ENCODE measurements around the gene PAPPA. TPM values are rescaled to one million over a fixed set of nuclear protein-coding genes. Genes with fewer than 3 reads are reported as not detected.

The PAPPA gene
- total RNA-seq, 1 donor from 2014 or later, result 5.6 TPM

DNA sequence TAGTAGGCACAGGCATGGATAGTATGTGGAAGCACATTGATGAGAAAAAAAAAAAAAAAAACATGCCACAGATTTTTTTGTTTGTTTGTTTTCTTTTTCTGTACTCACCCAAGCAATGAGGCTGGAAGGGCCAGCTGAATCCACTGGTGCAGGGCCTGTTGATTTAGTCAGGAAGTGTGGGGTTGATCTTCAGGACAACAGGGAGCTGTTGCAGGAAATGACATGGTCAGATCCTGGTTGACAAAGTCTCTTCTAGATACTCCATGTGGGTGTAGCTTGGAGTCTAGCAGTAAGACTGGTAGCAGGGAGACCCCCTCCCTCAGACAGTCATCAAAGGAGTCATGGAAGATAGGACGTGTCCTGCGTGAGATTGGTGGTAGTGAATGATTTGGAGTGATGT is 191.8 kb downstream of the PAPPA start:
- no peak for DNase-seq (ENCODE audit: low spot score)

DNA sequence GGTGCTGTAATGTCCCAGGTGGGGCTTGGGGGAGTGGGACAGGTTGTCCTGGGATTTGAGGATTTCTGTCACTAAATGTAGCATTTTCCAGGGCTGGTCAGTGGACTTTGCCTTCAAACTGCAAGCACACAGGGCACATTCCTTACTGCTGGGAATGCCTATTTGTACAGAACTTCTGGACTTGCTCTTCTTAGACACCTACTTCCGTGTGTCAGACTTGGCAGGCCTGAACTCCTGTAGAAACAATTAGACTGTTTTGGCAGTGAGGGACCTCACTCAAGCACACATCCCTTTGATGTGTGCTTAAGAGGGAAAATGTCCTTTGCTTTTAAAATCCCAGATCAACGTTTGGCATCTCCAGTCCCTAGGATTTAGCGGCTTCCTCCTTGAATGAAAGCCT is 192.2 kb downstream of the PAPPA start:
- peak; percentile 46 for DNase-seq (ENCODE audit: low spot score)

DNA sequence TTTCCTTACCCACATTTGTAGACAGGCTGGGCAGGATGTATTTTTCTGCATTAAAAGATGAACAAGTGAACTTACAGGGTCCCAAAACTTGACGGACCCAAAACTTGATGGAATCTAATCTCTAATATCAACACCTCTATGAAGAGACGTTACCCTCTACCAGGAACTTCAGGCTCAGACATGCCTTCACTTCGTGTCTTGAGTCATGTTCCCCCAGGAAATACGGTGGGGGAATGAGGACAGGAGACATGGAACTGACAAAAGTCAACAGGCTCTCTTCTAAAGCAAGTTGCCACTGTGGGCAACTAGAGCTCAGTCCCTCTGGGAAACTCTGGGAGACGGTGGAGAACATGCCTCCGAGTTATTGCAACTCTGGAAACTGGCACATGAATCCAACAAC is 196.1 kb downstream of the PAPPA start:
- DNase-seq (ENCODE audit: low spot score), result no peak

DNA sequence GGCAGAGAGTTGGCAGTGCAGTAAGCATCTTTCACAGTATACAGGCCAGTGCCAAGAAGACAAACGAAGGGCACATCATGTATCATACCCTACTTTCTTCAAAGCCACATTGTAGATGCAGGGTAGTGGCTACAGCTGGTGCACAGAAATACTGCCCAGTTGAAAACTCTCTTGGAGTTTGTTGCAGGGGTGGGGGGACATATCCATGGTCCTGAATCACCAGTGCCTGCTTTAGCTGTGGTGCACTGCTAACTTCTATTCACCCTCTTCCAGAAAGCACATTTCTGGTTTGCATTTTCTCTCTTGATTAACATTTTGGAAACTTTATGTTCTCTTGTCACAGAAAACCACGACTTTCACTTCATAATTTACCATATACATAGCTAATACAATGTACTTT is 196.6 kb downstream of the PAPPA start:
- no peak for DNase-seq (ENCODE audit: low spot score)

DNA sequence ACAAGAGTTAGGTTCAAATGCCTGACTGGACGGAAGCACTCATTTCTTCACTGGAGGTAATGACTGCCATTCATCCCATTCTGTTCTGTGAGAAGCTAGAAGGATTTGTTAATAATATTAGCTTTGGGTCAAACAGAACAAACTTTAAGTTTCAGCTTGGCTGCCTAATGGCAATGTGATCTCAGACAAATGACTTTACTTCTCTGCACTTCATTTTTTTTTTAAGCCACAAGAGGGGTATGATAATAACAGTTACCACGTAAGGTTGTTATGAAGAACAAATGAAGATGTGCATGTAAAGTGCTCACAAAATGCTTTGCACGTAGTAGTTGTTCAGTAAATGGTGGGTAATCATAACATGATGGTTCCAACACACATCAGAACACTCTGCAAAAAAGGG is 199.4 kb downstream of the PAPPA start:
- DNase-seq (ENCODE audit: low spot score), result no peak

DNA sequence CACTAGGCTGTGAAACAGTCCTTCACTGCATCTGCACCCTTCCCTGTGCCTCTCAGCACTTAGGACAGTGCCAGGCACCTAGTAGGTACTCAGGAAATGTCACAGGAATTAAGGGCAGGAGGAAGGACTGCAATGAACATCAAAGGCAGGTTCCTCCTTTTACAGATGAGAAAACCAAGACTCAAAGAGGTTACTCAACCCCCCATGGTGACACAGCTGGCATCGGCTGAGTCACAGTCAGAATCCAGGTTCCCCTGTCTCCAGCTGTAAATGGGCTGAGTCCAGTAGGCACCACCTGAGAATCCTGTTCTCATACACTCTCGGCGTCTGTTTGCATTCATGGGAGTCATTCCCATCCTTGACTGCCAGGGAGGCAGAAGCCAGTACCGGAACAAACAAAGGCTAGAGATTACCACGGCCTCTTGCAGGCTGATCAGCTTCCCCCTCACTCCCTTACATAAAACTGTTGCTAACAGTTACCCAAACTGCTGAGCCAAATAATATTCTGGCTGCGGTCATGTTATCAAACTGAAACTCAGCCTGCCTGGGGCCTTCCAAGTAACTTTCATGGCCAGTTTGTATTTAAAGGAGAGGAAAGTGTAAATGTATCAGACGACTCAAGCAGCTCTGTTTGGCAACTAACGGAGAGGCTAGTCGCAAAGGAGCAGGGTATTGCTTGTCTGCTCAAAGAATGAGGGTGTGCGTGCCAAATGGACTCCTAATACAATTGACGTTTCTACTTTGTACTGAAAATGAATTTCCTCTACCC is 201.7 kb downstream of the PAPPA start:
- peak; percentile 26 for DNase-seq (ENCODE audit: low spot score)

DNA sequence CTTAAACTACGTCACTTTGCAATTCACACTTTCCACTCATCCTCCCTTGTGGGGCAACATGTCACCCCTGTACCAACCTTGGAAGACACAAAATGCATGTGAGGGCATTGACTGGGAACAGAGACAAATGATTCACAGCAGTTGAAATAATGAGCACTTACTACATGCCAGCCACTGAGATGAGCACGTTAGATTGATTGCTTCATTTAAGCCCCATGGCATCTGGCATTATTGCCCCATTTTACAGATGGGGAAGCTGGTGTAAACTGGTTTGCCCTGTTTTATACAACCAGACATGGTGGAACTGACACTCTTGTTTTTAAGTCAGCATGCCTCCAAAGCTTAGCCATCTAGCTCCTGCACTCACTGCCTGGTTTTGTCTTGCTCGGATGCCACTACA is 204.7 kb downstream of the PAPPA start:
- DNase-seq (ENCODE audit: low spot score), result no peak

DNA sequence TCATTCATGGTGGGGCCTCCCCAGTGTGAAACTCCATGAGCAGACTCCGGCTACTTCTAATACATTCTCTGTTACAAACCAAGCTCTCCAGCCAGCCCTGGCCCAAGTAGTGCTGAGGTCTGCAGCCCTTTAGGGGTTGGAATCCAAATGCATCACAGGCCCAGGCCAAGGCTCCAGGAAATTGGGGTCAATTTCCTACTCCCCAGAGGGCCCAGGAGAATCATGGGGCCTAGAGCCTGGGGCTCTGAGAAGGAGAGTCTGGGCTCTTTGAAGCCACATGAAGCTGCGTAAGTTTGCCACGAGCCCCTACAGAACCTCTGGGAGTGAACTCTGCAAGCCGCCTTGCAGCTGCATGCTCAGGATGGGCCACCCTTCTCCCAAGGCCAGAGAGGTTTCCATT is 206.4 kb downstream of the PAPPA start:
- DNase-seq (ENCODE audit: low spot score), result no peak

DNA sequence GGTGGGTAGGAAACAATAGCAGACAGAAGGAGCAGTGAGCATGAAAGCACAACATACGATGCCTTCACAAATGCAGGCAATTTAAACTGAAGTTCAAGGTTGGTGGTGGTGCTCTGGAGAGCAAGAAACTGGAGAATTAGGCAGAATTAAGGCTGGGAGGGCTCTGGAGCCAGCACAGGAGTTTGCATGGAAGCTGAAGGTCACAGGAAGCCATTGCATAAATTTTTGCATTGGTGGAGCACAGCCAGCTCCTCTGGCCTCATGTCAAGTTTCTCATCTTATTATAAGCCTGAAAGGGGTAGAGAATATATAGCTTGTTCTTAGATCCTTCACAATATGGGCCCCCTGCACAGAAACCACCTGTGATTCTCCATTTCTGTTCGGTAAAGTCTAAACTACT is 207.4 kb downstream of the PAPPA start:
- no peak for DNase-seq (ENCODE audit: low spot score)

DNA sequence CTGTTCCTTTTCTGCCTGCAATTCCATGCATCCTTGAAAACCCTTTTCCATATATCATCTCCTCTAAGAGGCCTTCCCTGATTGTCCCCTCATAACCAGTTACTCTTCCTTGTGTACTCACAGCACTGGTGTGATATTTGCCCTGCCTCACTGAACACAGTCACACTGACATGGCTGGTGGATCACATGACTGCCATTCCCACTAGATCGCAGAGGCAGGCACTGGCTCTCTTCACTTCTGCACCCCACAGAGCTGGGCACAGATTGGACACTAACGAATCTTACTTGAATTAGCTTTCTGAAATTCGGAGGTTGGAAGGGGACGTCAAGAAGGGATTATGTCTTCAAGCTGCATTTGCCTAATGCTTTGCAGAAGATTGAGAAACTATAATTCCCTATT is 208.0 kb downstream of the PAPPA start:
- DNase-seq (ENCODE audit: low spot score), result no peak

DNA sequence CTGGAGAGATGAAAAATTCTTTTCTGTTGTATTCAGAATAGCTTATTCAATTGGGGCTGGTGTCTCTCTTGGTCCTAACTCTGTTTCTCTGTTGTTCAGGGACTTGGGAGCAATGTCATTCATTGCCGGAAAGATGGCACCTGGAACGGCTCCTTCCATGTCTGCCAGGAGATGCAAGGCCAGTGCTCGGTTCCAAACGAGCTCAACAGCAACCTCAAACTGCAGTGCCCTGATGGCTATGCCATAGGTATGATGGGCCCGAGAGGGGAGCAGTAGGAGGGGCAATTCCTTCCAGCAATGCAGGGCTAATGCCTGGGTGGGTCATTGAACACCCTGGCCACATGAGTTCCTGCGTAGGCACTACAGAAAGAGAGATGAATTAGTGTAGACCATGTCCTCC is 208.9 kb downstream of the PAPPA start:
- no peak for DNase-seq (ENCODE audit: low spot score)

DNA sequence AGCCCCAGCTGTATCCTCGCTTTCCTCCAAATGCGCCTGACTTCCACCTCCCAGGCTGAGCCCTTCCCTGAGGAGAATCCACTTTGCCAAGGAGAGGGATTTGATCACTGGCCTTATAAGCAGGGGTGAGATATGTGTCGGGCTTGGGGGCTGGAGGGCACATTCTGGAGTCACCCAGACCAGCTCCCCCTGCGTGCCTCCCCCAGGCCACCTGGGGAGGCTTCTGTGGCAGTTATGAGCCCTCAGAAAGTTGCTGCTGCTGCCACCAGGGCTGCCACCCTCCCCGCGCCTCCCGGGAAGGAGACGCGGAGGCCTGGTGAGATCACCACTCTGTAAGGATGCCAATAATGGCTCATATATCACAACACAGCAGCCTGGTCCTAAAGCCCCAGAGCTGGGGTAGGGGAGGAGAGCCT is 211.5 kb downstream of the PAPPA start:
- DNase-seq (ENCODE audit: low spot score), result peak; percentile 45

DNA sequence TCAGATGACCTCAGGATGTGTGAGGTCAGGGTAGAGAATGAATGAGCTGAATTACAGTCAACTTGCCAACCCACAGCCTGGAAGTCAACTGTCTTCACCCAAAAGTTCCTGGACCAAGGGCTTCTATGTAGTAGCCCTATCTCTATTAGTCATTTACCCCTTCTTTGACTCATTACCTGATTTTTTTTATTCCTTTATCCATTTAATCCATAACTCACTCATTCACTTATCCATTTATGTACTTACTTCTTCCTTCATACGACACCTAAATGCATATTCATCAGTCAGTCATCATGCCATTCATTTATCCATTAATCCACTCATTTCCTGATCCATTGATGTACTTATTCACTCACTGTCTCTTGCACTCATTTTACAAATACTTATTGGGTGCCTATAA is 212.7 kb downstream of the PAPPA start:
- DNase-seq (ENCODE audit: low spot score), result no peak

DNA sequence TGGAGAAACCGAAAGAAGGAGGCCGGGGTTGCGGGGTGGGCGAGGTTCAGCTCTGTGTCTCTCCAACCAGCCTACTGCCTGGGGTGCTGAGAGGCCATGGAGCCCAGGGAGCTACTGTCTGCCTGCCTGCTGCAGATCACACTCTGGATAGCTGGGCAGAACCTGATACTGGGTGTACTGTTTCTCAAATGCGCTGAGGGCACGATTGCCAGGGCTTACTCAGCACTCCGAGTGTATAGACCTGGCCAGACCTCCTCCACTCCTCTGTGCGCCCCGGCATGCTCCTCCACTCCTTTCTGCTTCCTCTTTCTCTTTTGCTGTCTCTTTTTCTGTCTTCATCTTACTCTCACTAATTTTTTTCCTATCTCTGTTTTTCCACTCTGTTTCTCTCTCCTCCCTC is 215.1 kb downstream of the PAPPA start:
- no peak for DNase-seq (ENCODE audit: low spot score)

DNA sequence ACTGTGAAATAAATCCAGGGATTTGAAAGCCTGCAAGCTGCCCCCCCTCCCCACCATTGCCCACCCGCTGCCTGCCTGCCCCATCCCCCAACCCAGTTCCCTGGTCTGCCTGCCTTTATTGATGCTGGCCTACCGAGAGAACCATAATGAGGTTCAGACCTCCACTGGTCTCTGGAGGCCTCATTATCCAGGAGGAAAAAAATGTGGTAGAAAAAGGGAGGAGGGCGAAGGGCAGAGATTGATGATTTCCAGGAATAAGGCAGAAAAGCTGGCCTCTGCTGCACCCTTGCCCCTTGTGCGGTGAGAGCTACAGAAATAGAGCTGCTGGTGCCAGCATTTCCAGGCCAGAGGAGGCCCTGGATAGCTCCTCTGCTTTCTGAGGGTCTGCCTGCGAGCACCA is 216.1 kb downstream of the PAPPA start:
- no peak for DNase-seq (ENCODE audit: low spot score)

DNA sequence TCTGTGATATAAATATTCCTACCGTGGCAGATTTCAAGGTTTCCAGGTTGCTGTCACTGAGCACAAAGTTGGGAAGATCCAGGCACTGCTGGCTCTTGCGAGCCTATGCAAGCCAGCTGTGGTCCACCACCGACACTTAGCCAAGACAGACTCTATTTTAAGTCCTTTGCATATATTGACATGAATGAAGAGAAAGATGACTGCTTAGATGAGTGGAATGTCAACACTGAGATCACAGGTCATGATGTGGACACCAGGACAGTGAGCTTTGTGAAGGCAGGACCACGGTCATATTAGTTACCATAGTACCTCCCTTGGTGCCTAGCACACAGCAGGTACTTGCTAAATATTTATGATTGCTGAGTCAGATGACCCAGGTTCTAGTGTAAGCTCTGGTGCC is 217.0 kb downstream of the PAPPA start:
- DNase-seq (ENCODE audit: low spot score), result no peak

DNA sequence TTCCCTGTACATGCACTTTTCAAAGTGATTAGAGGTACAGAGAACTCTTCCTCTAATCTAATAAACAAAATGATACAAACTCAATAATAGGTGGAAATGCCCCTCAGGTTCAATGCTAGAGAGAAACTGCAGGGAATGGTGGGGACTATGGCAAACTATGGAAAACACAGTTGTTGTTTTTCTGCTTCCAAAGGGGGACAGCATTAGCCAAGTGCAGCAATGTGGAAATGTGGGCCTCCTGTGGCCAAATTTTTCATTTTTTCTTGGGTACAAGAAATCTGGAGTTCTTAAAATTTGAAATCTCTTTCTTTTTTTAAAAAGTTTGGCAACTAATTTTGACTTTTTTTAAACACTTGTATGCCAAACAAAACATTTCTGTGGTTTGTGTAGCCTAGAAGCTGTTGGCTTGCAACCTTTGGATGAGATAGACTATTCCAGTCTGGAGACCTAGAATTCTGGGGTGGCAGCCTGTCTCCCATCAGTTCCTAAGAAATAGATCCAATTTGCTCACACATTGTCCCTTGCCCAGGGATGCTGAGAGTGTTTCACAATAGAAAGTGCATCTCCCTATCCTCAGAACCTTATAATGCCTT is 218.6 kb downstream of the PAPPA start:
- no peak for DNase-seq (ENCODE audit: low spot score)

DNA sequence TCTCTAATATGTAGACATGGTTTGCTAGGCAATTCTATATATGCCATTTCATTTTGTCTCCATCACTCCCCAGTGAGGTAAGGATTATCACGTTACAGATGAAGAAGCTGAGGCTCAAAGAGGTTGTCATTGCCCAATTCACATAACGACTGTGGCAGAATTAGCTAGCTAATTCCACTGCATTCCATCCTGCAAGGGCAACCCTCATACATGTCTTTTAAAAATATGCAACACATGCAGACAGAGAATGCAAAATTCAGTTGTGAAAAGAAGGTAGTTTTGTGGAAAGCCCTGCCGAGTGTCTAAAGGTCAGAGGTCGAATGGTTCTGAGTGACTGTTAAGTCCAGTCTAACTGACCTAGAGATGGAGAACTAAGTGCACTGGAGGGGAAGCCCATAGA is 219.2 kb downstream of the PAPPA start:
- DNase-seq (ENCODE audit: low spot score), result no peak

DNA sequence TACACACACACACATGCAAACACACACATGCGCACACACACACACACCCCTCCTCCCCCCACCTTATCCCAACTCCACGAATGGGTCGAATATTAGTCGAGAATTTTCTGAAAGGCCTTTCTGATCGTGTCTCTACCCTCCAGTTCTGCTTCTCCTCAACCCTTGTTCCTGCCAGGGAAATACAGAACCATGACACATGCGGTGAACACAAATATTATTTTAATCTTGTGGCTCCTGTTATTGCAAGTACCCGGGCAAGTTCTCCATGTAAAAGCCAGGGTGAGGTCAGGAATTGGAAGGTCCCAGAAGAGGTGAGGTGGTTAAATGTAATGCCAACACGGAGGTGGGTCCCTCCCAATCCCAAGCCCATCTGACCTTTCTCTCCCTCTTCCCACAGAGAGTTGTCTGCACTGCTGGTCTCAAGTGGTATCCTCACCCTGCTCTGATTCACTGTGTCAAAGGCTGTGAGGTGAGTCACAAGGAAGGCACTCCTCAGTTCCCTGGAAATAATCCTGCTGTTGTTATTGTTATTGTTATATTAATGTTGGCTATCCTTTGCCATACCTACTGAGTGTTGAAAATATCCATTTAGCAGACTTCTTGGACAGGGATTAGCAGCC is 223.7 kb downstream of the PAPPA start:
- DNase-seq (ENCODE audit: low spot score), result no peak

DNA sequence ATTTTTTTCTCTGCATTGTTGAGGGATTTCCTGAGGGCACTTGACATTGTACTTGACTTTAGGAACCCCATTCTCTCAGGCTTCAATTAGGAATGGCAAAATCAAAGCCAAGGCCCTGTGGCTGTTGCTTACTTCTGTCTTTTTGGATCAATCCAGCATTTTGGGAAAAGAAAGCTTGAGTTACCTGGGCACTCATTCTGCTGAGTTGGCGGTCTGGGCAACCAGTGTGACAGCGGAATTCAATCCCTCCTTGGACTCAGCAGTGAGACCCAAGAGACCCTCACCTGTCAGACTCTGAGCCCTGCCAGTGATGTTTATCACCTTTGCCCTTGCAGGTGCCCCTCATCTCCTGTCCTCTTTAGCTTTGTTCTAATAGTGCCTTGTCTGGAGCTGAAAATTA is 225.3 kb downstream of the PAPPA start:
- DNase-seq (ENCODE audit: low spot score), result no peak

DNA sequence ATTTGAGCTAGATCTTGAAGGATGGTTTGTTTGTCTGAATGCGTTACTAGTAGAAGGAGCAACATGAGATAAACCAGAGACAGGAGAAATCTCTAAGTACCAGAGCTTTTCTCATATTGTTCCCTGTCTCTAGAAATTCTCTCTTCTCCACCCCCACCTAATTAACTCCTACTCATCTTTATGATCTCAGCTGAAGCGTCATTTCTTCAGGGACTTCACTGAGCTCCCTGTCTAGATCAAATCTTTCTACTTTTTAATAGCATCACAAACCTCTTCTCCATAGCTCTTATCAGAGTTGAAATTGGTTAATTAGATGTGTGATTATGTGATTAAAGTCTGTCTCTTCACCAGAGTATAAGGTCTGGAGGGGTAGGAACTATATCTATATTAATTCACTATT is 226.2 kb downstream of the PAPPA start:
- no peak for DNase-seq (ENCODE audit: low spot score)

DNA sequence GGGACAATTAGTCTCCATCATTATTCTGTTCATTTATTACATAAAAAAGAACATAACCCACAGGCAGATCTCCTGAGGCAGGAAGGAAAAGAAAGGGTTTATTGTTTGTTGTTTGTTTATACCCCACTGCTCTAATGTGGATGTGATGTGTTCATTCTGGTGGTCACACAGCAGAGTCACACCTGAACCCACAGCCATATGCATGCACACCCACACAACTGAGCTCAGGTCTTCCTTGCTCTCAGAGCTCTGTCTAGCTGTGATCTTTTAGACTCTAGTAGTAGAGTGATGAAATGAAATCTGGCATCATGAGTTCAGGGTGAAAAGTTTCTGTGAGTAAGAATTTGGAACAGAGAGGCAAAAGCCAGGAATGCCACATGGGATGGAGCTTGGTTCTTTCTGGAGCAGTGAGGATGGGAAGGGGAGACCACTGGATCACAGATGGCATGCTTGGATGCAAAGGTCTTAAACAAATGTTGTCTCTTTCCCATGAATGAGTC is 227.0 kb downstream of the PAPPA start:
- no peak for DNase-seq (ENCODE audit: low spot score)

DNA sequence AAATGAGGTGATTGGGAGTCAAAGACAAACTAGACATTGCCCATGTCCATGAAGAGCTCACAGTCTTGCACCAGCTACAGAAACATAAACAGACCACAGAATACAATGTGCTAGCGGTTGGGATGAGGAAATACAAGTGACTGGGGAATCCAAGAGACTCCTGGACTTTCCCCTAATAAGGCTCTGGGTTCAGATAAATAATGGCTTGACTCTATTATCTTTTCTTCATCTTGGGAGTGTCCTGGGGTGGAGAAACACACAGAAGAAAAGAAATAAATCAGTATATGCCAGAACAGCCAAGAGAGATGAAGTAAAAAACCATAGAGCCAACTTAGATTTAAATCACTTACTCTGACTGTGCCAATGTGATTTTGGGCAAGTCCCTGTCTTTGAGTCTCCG is 227.8 kb downstream of the PAPPA start:
- DNase-seq (ENCODE audit: low spot score), result no peak

Measured in mucosa of gallbladder (tissue), 1 donor.